Tibial nerve (tissue), 4 donors: ENCODE measurements around the gene BID. TPM values are rescaled to one million over a fixed set of nuclear protein-coding genes. Genes with fewer than 3 reads are reported as not detected.
A peak's percentile ranks its signal among the peaks of the same experiment; 100 is the strongest.

Experiments
- DNase-seq, 2 donors: peaks; one replicate each; pipeline ENCODE4 v3.0.0-alpha.2; 2019; ENCODE audit warnings: low spot score in 2 of 2
- H3K27ac ChIP-seq, 4 donors: fragments of 200-600 bp; sonication (generic) in 3 of 4; one replicate each; pipeline ENCODE4 v1.5.1; 2017 to 2019; ENCODE audit warnings: mild to moderate bottlenecking in 1 of 4
- H3K27me3 ChIP-seq, 2 donors: fragments of 200-600 bp; sonication (generic) in 1 of 2; one replicate each; pipeline versions ENCODE4 v1.5.1 to v1.6.0; 2017 to 2019
- H3K36me3 ChIP-seq, 3 donors: fragments of 200-600 bp; sonication (generic); one replicate each; pipeline ENCODE4 v1.5.1; 2018 to 2019
- H3K4me1 ChIP-seq, 4 donors: fragments of 200-600 bp; sonication (generic) in 3 of 4; one replicate each; pipeline ENCODE4 v1.5.1; 2017 to 2019
- H3K4me3 ChIP-seq, 4 donors: fragments of 200-600 bp; sonication (generic) in 3 of 4; one replicate each; pipeline ENCODE4 v1.5.1; 2017 to 2019; ENCODE audit warnings: mild to moderate bottlenecking in 1 of 4, moderate library complexity in 1 of 4
- H3K9me3 ChIP-seq, 4 donors: fragments of 200-600 bp; sonication (generic) in 3 of 4; one replicate each; pipeline ENCODE4 v1.5.1; 2017 to 2019
- CTCF ChIP-seq, 5 experiments: fragments of 200-600 bp in 3 of 5; fragments of 450-650 bp in 2 of 5; sonication (generic) in 3 of 5; IDR thresholded peaks; one replicate each; pipeline ENCODE4 v1.5.1; 2016 to 2019; ENCODE audit warnings: antibody characterized with exemption in 5 of 5, mild to moderate bottlenecking in 3 of 5, moderate library complexity in 2 of 5
- EP300 ChIP-seq, 2 donors: sonication (generic); formaldehyde crosslinking; IDR thresholded peaks; one replicate each; pipeline ENCODE4 v1.6.1; 2017; ENCODE audit warnings: antibody characterized with exemption in 2 of 2, mild to moderate bottlenecking in 1 of 2
- POLR2A ChIP-seq, 2 donors: fragments of 450-650 bp; IDR thresholded peaks; one replicate each; pipeline ENCODE4 v1.6.1; 2017; ENCODE audit warnings: antibody characterized with exemption in 2 of 2, mild to moderate bottlenecking in 2 of 2, moderate library complexity in 2 of 2
- WGBS, 2 donors: methylation state at CpG; one replicate each; pipeline ENCODE4 v1.1.5; 2018; 5-methylcytosine and 5-hydroxymethylcytosine counted together
- total RNA-seq, 4 donors: library from RNA; depleted of rRNA; stranded (reverse); fragments of >200 nt; gene quantifications; one replicate each; pipeline ENCODE4 v1.1.0, GENCODE V29; 2016

BID gene
- total RNA-seq, 4 donors from 2014 or later, result 6.3 to 47.1 (median 13.7) TPM

GRCh38 chr22:17724678-17725499 is 49.4 kb downstream of the BID start:
- no peak for DNase-seq
- Histone ChIP-seq H3K4me1 (peaks cover 0 to 22% (median 4%) of the 10 kb centered on the region in 4 donors), H3K27me3 (no peaks in the 10 kb centered on the region), H3K36me3 (peaks cover 0 to 34% (median 0%) of the 10 kb centered on the region in 3 donors), H3K27ac (peak overlapping the region in 3 of 4 donors; percentile 8 to 46 (median 20)), H3K9me3 (no peaks in the 10 kb centered on the region), H3K4me3 (no peak overlapping the region)
- 56 to 57% methylated on average over 8 of the region's 8 CpGs for WGBS, 2 donors
- TF ChIP-seq EP300 (IDR thresholded peaks at IDR 0.05), result no peak
- no peak for TF ChIP-seq CTCF (IDR thresholded peaks at IDR 0.05)
- no peak for TF ChIP-seq POLR2A (IDR thresholded peaks at IDR 0.05)

- TF ChIP-seq CTCF (IDR thresholded peaks at IDR 0.05), result no peak
- TF ChIP-seq POLR2A (IDR thresholded peaks at IDR 0.05), result no peak
- no peak for TF ChIP-seq EP300 (IDR thresholded peaks at IDR 0.05)
- peaks cover 0 to 22% (median 4%) of the 10 kb centered on the region in 4 donors for H3K4me1 ChIP-seq
- H3K27me3 ChIP-seq, result no peaks in the 10 kb centered on the region
- DNase-seq, result no peak
- H3K36me3 ChIP-seq, result peaks cover 0 to 28% (median 0%) of the 10 kb centered on the region in 3 donors
- no peak overlapping the region for H3K4me3 ChIP-seq
- no peak overlapping the region for H3K27ac ChIP-seq
- no peaks in the 10 kb centered on the region for H3K9me3 ChIP-seq
- WGBS, 2 donors, result 76 to 78% methylated on average over 5 of the region's 5 CpGs
These were observed 50.0 kb downstream of the BID start for GRCh38 chr22:17724241-17724640.

- H3K36me3 ChIP-seq, result no peaks in the 10 kb centered on the region
- TF ChIP-seq POLR2A (IDR thresholded peaks at IDR 0.05) (no peak), EP300 (IDR thresholded peaks at IDR 0.05) (no peak)
- no peak overlapping the region for H3K27ac ChIP-seq
- no peak for DNase-seq
- no peak overlapping the region for H3K4me3 ChIP-seq
- H3K4me1 ChIP-seq, result peaks cover 0 to 9% (median 1%) of the 10 kb centered on the region in 4 donors
- H3K27me3 ChIP-seq, result no peaks in the 10 kb centered on the region
- 90 to 94% methylated on average over 5 of the region's 5 CpGs for WGBS, 2 donors
- H3K9me3 ChIP-seq, result no peaks in the 10 kb centered on the region
These were observed 54.4 kb downstream of the BID start for GRCh38 chr22:17719911-17720310.

- DNase-seq, result no peak
These were observed 56.6 kb downstream of the BID start for GRCh38 chr22:17717708-17718107.

GRCh38 chr22:17716529-17716928 is 57.7 kb downstream of the BID start:
- Histone ChIP-seq H3K36me3 (no peaks in the 10 kb centered on the region), H3K9me3 (no peaks in the 10 kb centered on the region), H3K27ac (no peak overlapping the region), H3K4me1 (no peaks in the 10 kb centered on the region), H3K4me3 (no peak overlapping the region), H3K27me3 (no peaks in the 10 kb centered on the region)
- WGBS, 2 donors, result 91 to 95% methylated on average over 3 of the region's 3 CpGs
- TF ChIP-seq POLR2A (IDR thresholded peaks at IDR 0.05) (no peak), CTCF (IDR thresholded peaks at IDR 0.05) (no peak), EP300 (IDR thresholded peaks at IDR 0.05) (no peak)
- DNase-seq, result no peak

More at GRCh38 chr22:17717708-17718107, 56.6 kb downstream of the BID start:
- H3K9me3 ChIP-seq, result no peaks in the 10 kb centered on the region
- no peak overlapping the region for H3K4me3 ChIP-seq
- no peaks in the 10 kb centered on the region for H3K36me3 ChIP-seq
- no peaks in the 10 kb centered on the region for H3K4me1 ChIP-seq
- H3K27ac ChIP-seq, result no peak overlapping the region
- no peaks in the 10 kb centered on the region for H3K27me3 ChIP-seq
- 83% methylated on average over 4 of the region's 4 CpGs for WGBS, 2 donors
- TF ChIP-seq CTCF (IDR thresholded peaks at IDR 0.05), result no peak
- no peak for TF ChIP-seq POLR2A (IDR thresholded peaks at IDR 0.05)
- TF ChIP-seq EP300 (IDR thresholded peaks at IDR 0.05), result no peak
